ENCODE measurements around the gene DEFB121. TPM values are rescaled to one million over a fixed set of nuclear protein-coding genes. Genes with fewer than 3 reads are reported as not detected.

Gene DEFB121
- total and polyA plus RNA-seq, 9 of the 15 experiments (the other 6 are each of a cell fraction or from before 2014, with no cell fraction given): not detected

DNA sequence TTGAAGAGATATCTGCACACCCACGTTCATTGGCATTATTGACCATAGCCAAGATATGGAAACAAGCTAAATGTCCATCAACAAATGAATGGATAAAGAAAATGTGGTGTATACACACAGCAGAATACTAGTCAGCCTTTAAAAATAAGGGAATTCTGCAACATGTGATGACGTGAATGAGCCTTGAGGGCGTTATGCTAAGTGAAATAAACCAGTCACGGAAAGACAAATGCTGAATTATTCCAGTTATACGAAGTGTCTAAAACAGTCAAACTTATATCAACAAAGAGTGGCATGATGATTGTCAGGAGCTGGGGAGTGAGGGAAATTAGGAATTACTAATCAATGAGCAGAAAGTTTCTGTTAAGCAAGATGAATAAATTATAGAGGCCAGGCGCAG is 8.4 kb upstream of the DEFB121 start (continued):
- TF ChIP-seq, protein P1, sequence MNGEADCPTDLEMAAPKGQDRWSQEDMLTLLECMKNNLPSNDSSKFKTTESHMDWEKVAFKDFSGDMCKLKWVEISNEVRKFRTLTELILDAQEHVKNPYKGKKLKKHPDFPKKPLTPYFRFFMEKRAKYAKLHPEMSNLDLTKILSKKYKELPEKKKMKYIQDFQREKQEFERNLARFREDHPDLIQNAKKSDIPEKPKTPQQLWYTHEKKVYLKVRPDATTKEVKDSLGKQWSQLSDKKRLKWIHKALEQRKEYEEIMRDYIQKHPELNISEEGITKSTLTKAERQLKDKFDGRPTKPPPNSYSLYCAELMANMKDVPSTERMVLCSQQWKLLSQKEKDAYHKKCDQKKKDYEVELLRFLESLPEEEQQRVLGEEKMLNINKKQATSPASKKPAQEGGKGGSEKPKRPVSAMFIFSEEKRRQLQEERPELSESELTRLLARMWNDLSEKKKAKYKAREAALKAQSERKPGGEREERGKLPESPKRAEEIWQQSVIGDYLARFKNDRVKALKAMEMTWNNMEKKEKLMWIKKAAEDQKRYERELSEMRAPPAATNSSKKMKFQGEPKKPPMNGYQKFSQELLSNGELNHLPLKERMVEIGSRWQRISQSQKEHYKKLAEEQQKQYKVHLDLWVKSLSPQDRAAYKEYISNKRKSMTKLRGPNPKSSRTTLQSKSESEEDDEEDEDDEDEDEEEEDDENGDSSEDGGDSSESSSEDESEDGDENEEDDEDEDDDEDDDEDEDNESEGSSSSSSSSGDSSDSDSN (IDR thresholded peaks at IDR 0.05; ENCODE audit: borderline replicate concordance in 1 of 2, low read depth in 2 of 2, low read length in 2 of 2): no peak
- TF ChIP-seq RBFOX2 (IDR thresholded peaks at IDR 0.05; ENCODE audit: low read depth, low read length) (no peak), ZNF764 (CRISPR knock-in tag; IDR thresholded peaks at IDR 0.05; ENCODE audit: low read depth) (no peak), RBM17 (IDR thresholded peaks at IDR 0.05; ENCODE audit: borderline replicate concordance, low read depth, low read length) (no peak), KAT8 (IDR thresholded peaks at IDR 0.05; ENCODE audit: low read depth) (no peak), ZEB2 (IDR thresholded peaks at IDR 0.05) (no peak), GATAD2B (IDR thresholded peaks at IDR 0.05; ENCODE audit: borderline replicate concordance) (no peak), CBFA2T2 (conservative IDR thresholded peaks at IDR 0.05) (no peak), HDAC2 (IDR thresholded peaks at IDR 0.05) (no peak), GABPA (tag; conservative IDR thresholded peaks at IDR 0.05; ENCODE audit: low read depth) (no peak), ZNF77 (CRISPR knock-in tag; IDR thresholded peaks at IDR 0.05) (no peak)

DNA sequence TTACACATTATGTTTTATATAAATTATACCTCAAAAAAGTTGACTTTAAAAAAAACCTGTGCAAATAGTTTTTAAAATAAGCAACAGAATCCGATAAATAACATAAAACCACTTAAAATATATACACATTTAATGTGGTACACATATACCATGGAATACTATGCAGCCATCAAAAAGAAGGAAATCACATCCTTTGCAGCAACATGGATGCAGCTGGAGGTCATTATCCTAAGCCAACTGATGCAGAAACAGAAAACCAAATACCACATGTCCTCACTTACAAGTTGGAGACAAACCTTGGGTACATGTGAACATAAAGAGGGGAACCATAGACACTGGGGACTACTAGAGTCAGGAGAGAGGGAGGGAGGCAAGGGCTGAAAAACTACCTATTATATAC is 4.0 kb upstream of the DEFB121 start:
- 0% methylated on average over 1 of the region's 1 CpG for WGBS (ENCODE audit: insufficient coverage, low coverage, missing lambda C conversion rate)
- intact Hi-C loops (cut with micrococcal nuclease) (loop anchor here (5.0 kb wide), 1 partner anchor 92 kb away; no protein-coding TSS in a partner anchor), in situ Hi-C loops (cut with MboI) (no loop called here)
- no peak for TF ChIP-seq IRF1 (CRISPR knock-in tag; IDR thresholded peaks at IDR 0.05; ENCODE audit: borderline replicate concordance)
- peak; percentile 72 for TF ChIP-seq ZNF146 (CRISPR knock-in tag; IDR thresholded peaks at IDR 0.05; ENCODE audit: unreplicated experiment)
- H4K20me1 ChIP-seq (replicated peaks; ENCODE audit: control insufficient read depth, insufficient read depth, low read length): no peaks in the 10 kb centered on the region
- H3K27ac ChIP-seq (ENCODE audit: extremely low read depth, low read depth, low read length): no peak overlapping the region
- no peak overlapping the region for H3K4me3 ChIP-seq
- no peaks in the 10 kb centered on the region; a peak in 1 of 5 replicates for H3K27me3 ChIP-seq (ENCODE audit: control insufficient read depth in 2 of 2, insufficient read depth in 2 of 2, low read length in 2 of 2)
- ATAC-seq (no peak), DNase-seq (ENCODE audit: extremely low read depth in 1 of 4, low spot score in 3 of 4) (no peak), FAIRE-seq (no peak)
- POLR2A ChIA-PET: no interaction called here
- H3K4me2 ChIP-seq (ENCODE audit: insufficient read depth, low read length): no peak overlapping the region
- no peaks in the 10 kb centered on the region for H3K79me2 ChIP-seq (ENCODE audit: control insufficient read depth, insufficient read depth, low read length)
- CTCF ChIA-PET (ENCODE audit: low intra/inter-chr PET ratio): no interaction called here
- H2AFZ ChIP-seq (ENCODE audit: low read depth, low read length): no peak overlapping the region
- no peaks in the 10 kb centered on the region for H3K9me1 ChIP-seq (ENCODE audit: control insufficient read depth, insufficient read depth, low read length)
- no peak overlapping the region for H3K9ac ChIP-seq (ENCODE audit: insufficient read depth in 1 of 2, low read depth in 2 of 2, low read length in 2 of 2)
- H3K36me3 ChIP-seq (ENCODE audit: control insufficient read depth, insufficient read depth, low read length): no peaks in the 10 kb centered on the region
- H3K9me3 ChIP-seq (replicated peaks; ENCODE audit: control insufficient read depth, insufficient read depth, low read depth, low read length): no peaks in the 10 kb centered on the region
- H3K4me1 ChIP-seq (replicated peaks in 1 of 2; ENCODE audit: control insufficient read depth in 2 of 2, insufficient read depth in 2 of 2, low read length in 2 of 2): no peaks in the 10 kb centered on the region
- no TSS peak for BruUV-seq (replicated peaks)
